Fibroblast of mammary gland (primary cell): ENCODE data around the gene E4F1.

ENCODE experiments used
- DNase-seq: peaks from one replicate; pipeline ENCODE4 v3.0.0-alpha.2; 2010; ENCODE audit warnings: low read depth
- H3K4me3 ChIP-seq: 2 replicates; pipeline ENCODE4 v1.5.1; 2011; ENCODE audit warnings: low read depth, mild to moderate bottlenecking, low read length, moderate library complexity; ENCODE audit not compliant: control insufficient read depth
- TF ChIP-seq, protein P1 (sequence below): conservative IDR thresholded peaks from 2 replicates; pipeline ENCODE4 v1.5.1; 2011; ENCODE audit warnings: low read depth, low read length, inconsistent platforms; ENCODE audit not compliant: control insufficient read depth, insufficient read depth

E4F1 gene

DNA sequence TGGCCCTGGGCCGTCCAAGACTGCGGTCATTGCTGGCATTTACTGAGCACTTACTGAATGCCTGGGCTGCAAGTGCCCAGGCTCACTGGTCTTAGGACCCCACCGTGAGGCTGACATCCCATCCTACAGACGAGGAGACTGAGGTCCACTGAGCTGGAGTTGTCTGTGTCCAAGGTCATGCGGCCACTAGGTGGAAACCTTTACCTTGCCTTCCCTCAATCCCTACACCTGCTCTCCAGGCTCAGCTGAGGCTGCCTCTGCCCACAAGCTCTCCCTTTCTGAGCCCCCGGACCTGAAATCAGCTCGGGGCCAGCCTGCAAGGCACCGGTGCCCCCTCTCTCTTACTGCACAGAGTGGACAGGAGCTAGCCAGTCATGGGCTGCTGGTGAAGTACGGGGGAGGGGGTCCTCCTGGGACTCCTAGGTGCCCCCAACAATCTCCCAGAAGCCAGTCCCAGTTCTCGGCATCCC lies 28.5 kb upstream of the E4F1 start:
- DNase-seq = peak; percentile 45
- TF ChIP-seq, protein P1, sequence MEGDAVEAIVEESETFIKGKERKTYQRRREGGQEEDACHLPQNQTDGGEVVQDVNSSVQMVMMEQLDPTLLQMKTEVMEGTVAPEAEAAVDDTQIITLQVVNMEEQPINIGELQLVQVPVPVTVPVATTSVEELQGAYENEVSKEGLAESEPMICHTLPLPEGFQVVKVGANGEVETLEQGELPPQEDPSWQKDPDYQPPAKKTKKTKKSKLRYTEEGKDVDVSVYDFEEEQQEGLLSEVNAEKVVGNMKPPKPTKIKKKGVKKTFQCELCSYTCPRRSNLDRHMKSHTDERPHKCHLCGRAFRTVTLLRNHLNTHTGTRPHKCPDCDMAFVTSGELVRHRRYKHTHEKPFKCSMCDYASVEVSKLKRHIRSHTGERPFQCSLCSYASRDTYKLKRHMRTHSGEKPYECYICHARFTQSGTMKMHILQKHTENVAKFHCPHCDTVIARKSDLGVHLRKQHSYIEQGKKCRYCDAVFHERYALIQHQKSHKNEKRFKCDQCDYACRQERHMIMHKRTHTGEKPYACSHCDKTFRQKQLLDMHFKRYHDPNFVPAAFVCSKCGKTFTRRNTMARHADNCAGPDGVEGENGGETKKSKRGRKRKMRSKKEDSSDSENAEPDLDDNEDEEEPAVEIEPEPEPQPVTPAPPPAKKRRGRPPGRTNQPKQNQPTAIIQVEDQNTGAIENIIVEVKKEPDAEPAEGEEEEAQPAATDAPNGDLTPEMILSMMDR = peak; percentile 34
- H3K4me3 ChIP-seq = no peak overlapping the region

DNA sequence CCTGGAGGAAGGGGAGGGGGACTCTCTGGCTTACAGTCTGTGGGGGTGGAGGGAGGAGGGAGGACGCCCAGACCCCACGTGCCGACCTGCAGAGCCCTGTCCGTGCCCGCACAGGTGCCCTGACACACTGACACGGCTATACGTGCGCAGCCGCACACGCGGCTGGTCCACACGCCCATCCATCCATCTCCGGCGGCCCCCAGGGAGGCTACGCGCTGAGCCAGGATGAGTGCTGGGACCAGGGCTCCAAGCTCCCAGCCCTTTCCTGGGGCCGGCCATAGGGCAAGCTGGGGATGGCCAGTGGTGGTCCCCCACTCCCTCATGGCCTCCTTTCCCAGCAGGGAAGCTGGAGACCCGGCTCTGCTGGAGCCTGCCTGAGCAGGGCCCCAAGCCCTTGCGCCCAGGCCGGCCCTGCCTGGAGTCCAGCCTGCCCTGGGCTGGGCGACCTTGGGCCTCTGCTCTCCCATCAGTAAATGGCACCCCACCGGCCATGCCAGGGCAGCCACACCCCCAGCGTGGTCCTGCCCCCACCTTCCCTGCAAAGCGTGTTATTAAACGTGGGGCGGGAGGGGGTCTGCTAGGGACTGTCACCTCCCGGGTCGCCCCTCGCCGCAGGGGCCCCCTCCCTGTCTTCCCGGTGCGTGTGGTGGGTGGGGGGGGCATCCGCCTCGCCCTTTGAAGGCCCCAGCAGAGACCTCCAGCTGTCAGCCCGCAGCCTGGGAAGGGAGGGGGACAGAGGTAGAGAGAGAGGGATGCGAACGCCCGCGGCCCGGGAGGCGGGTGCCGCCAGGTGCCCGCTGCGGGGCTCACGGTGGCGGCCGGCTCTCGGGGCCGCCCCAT lies 27.8 kb upstream of the E4F1 start:
- TF ChIP-seq, protein P1 = no peak
- H3K4me3 ChIP-seq = no peak overlapping the region
- DNase-seq = no peak

DNA sequence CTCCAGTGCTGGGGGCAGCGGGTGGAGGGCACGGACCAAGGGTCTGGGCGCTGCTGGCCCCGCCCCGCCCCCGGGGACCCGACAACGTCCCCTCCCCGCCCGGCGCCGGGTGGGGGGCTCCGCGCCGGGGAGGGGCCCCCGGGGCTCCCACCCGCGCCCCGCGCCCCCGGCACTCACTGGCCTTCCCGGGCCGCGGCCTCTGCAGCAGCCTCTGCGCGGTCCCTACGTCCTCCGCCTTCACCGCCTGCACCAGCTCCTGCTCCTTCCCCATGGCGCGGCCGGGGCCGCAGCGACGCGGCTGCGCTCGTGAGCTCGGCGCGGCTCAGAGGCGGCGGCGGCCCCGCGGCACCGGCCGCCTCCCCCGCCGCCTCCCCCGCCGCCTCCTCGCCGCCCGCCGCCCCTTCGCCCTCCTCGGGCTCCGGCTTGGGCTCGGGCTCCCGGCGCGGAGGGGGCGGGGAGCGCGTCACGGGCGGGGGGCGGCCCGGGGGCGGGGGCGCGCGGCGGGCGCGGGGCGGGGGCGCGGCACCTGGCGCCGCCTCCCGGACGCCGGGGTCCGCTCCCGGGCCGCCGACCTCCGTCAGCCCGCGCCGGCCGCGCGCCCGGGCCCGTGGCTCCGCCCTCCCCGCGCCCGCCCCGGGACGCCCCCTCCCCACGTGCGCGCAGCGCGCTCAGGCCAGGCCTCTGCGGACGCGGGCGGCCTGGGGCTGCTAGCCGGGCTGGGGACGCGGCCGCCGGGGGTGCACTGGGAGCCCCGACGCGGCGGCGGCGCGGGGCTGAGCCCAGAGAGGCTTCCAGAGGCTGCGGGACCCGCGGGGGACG lies 27.0 kb upstream of the E4F1 start, which contains the start of gene CASKIN1:
Gene CASKIN1, minus strand, starts transcription at position 444 of the 819 bp plus-strand sequence. Its CDS starts 173 bp downstream, at position 271.
- TF ChIP-seq, protein P1 = no peak
- DNase-seq = no peak
- H3K4me3 ChIP-seq = no peak within 1 kb of the TSS

DNA sequence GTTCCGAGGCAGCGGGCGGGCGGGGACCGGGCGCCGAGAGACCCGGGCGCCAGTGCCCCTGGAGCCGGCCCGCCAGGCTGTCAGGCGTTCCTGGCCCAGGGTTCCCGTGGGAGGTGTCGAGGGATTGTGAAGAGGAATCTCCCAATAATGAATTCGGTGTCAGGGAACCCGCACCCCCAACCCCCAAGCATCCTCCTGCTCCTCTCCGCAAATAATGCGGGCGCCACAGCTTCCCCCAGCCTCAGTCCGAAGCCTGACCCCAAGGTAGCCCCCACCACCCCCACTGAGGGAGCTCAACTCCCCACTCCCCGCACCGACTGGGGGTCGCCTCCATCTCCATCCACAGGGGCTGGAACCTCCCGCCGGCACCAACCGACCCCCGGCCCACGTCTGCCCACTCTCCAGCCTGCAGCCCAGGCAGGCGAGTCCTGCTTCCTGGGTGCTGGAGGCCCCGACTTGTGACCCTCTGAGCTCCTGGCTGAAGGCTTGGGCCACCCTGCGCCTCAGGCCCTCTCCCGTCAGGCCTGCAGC lies 26.3 kb upstream of the E4F1 start:
- DNase-seq = no peak
- no peak overlapping the region for H3K4me3 ChIP-seq
- TF ChIP-seq, protein P1 = no peak

DNA sequence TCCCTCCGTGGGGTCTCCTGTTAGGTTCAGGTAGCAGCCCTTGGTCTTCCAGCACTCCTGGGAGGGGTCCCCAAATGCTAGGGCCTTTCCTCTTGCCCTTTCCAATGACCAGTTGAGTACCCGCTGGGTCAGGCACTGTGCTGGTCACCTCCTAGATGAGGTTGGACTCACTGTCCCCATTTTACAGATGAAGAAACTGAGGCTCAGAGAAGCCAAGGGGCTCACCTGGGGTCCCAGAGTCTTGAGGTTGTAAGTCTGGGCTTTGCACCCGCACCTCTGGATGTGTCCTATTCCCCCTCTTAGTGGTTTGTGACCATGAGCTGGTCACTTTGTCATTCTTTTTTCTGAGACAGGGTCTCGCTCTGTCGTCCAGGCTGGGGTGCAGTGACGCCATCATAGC lies 25.6 kb upstream of the E4F1 start:
- H3K4me3 ChIP-seq = no peak overlapping the region
- TF ChIP-seq, protein P1 = no peak
- no peak for DNase-seq

DNA sequence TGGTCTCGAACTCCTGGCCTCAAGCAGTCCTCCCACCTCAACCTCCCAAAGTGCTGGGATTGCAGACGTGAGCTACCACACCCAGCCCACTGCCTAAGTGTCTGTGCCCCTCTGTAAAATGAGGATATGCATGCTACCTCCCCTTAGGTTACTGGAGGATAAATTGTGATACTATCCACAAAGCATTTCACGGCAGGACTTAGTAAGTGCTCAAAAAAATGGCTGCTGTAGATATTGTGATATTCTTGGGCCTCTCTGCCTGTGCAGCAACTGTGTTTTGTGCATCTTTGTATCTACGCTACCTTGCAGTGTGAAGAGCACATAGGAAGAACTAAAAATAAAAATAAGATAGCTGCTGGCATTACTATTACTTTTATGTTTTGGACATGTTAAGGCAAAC lies 25.1 kb upstream of the E4F1 start:
- no peak overlapping the region for H3K4me3 ChIP-seq
- TF ChIP-seq, protein P1 = no peak
- no peak for DNase-seq
